AG10803 (cell line): Measurements from ENCODE around the gene GCSH.

Source experiments
- DNase-seq: peaks from one replicate; pipeline ENCODE4 v3.0.0; 2010; ENCODE audit warnings: low read depth
- H3K4me3 ChIP-seq: 2 replicates; pipeline ENCODE4 v1.5.1; 2011; ENCODE audit warnings: mild to moderate bottlenecking, low read length, control low read depth
- TF ChIP-seq, protein P1 (sequence below): conservative IDR thresholded peaks from 2 replicates; pipeline ENCODE4 v1.5.1; 2011; ENCODE audit warnings: mild to moderate bottlenecking, low read length, control low read depth, inconsistent platforms

Gene GCSH

DNA sequence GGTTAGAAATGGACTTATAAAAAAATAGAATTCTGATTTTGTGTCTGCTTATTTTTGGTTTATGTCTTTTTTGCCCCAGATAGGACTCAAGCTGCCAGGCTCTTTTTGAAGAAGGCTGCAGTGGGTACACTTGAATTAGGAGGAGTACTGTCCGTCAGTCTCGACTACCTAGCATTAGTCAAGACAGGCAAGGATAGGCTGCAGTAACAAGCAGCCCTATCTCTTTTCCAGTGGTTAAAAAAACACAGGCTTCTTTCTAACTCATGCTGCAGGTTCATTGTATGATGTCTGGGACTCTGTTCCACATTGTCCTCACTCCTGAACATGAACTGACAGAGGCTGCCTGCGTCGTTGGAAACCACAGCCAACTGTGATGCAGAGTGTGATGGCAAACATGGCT, 27.1 kb downstream of the GCSH start:
- no peak overlapping the region for H3K4me3 ChIP-seq
- DNase-seq, result no peak
- TF ChIP-seq, protein P1, sequence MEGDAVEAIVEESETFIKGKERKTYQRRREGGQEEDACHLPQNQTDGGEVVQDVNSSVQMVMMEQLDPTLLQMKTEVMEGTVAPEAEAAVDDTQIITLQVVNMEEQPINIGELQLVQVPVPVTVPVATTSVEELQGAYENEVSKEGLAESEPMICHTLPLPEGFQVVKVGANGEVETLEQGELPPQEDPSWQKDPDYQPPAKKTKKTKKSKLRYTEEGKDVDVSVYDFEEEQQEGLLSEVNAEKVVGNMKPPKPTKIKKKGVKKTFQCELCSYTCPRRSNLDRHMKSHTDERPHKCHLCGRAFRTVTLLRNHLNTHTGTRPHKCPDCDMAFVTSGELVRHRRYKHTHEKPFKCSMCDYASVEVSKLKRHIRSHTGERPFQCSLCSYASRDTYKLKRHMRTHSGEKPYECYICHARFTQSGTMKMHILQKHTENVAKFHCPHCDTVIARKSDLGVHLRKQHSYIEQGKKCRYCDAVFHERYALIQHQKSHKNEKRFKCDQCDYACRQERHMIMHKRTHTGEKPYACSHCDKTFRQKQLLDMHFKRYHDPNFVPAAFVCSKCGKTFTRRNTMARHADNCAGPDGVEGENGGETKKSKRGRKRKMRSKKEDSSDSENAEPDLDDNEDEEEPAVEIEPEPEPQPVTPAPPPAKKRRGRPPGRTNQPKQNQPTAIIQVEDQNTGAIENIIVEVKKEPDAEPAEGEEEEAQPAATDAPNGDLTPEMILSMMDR, result no peak

DNA sequence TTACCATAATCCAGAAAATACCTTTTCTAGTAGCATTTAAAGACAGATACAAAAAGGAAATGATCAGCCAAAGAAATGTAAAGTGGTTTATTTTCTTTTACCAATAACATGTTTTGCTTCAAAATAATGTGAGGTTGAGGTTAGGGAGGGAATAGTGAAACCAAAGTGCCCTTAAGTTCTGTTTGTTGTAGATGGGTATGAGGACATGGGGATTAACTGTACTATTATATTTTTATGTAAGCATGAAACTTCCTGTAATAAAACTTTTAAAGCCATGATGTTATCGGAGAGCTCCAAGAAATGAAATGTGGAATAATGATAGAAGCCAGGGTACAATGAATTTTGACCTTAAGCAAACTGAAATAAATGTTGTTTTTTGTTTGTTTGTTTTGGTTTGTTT, 29.0 kb downstream of the GCSH start:
- no peak overlapping the region for H3K4me3 ChIP-seq
- DNase-seq, result no peak
- TF ChIP-seq, protein P1, result no peak

DNA sequence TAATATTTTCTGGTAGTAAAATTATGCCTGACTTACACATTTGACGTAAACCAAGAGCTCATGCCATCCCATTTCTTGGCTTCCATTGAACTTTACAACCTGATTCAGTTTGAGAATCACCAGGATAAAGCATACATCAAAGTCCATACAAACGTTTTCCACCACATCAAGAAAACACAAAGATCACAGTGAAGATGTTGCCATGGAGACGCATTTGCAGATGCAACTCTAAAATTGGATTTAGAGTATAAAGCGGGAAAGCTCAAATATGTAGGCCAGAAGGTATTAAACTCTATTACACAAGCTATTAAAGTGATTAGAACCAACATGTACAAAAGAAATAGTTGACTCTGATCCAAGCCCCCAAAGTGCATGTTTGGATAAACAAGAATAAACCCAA, 29.5 kb downstream of the GCSH start:
- H3K4me3 ChIP-seq, result no peak overlapping the region
- DNase-seq, result no peak
- TF ChIP-seq, protein P1, result no peak

- no peak for DNase-seq
- TF ChIP-seq, protein P1, result no peak
- H3K4me3 ChIP-seq, result no peak overlapping the region
Measured at GRCh38 chr16:81061871-81062608, 34.2 kb downstream of the GCSH start.

- TF ChIP-seq, protein P1, result no peak
- DNase-seq, result no peak
Measured at GRCh38 chr16:81061307-81061640, 34.9 kb downstream of the GCSH start.

DNA sequence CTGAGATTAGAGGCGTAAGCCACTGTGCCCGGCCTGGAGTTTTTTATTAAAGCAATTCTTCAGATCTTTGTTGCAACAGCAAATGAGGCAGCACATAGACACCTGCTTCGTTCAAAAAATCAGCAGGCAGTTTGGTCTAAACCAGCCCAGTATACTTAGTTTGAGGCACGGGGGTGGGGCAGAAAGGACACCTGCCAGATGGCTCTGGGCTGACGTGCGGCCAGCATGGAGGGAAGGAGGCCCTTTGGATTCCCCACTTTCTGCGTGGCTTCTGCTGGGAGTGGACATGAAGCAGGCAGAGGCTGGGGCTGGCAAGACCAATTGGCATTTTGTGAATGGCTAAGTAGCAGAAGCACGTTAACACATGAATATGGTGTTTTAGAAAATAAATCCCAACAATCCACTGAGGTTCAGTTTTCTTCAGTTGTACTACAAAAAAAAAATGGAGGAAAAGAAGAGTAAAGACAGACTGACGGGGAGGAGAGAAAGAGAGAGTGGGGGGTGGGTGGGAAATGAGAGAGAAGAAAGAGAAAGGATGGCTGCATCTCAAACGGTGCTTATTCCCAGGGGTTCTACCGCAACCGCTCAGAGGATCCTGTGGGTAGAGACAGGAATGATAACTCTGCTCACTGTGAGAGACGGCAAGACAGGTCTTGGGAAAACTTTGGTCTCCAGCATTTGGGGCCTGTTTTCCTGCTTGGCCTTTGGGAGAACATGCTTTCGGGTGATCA, 35.5 kb downstream of the GCSH start:
- no peak overlapping the region for H3K4me3 ChIP-seq
- TF ChIP-seq, protein P1, result no peak
- DNase-seq, result no peak

More at GRCh38 chr16:81061307-81061640, 34.9 kb downstream of the GCSH start:
- H3K4me3 ChIP-seq, result no peak overlapping the region

DNA sequence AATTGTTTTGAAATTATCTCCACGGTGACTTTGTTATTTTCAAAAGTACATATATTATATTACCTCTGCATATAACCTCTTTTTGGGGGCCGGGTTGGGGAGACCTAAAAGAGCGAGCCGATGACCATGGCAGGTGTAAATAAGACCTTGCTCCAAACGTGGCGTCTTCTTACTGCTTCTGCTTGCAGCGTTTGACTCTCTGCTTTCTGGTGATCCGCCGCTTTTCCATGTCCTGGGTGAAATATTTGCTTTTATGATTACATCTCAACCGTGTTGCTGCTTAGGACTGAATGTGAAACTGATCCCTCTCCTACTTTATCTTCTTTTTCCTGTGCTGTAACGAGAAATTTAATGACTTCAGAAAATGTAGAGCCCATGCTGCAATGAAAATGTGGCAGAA, 42.4 kb downstream of the GCSH start:
- TF ChIP-seq, protein P1, result no peak
- DNase-seq, result no peak
- no peak overlapping the region for H3K4me3 ChIP-seq
